C4-2B (cell line): ENCODE data around the gene NEU2.

ENCODE experiments used
- CTCF ChIP-seq: fragments of 450-650 bp; conservative IDR thresholded peaks from 2 replicates; pipeline ENCODE4 v1.5.1; 2017; ENCODE audit warnings: mild to moderate bottlenecking
- ZFX ChIP-seq: fragments of 450-650 bp; IDR thresholded peaks from 2 replicates; pipeline ENCODE4 v1.6.1; 2017

DNA sequence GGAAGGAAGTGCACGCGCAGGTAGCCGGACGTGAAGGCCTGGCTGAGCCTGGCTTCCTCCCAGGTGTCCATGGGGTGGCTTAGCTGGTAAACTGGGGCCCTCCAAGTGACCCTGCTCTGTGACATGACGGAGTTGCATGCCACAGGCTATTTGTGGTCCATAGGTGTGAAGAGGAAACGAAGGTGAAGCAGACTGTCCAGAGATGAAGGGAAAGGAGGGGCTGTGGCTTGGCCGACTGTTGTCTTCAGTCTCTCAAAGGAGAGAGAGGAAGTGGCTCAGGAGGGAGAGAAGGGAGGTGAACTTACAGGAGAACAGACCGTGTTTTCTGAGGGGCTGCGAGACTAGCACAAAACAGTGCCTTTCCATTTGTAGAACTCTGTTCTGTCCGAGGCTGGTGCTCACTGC, 47.0 kb downstream of the NEU2 start:
- no peak for TF ChIP-seq CTCF
- no peak for TF ChIP-seq ZFX
